Lung microvascular endothelial cell (primary cell): Measurements from ENCODE around the gene SAMD4A. TPM values are rescaled to one million over a fixed set of nuclear protein-coding genes. Genes with fewer than 3 reads are reported as not detected.
A peak's percentile ranks its signal among the peaks of the same experiment; 100 is the strongest.
"Not testable (repeated sequence)": the region's sequence is repeated elsewhere in the genome, so short reads cannot be mapped to it uniquely, and the experiment has no call there.

ENCODE experiments used
- DNase-seq, 2 donors: peaks; one replicate each; pipeline versions ENCODE4 v3.0.0 to v3.0.0-alpha.2; 2010; ENCODE audit warnings: low read depth in 2 of 2
- total RNA-seq: library from RNA; depleted of rRNA; stranded (reverse); fragments of >200 nt; gene quantifications from 2 replicates; pipeline ENCODE4 v1.2.1, GENCODE V29; 2014

The SAMD4A gene
- total RNA-seq, 1 donor from 2014 or later = 43.5 TPM

- no peak for DNase-seq
These were observed 230.6 kb downstream of the SAMD4A start for GRCh38 chr14:54797556-54797955.

- no peak for DNase-seq
These were observed 231.1 kb downstream of the SAMD4A start for GRCh38 chr14:54797986-54798385.

- no peak for DNase-seq
These were observed 231.7 kb downstream of the SAMD4A start for GRCh38 chr14:54798465-54799124.

- DNase-seq = not testable (repeated sequence)
These were observed 234.6 kb downstream of the SAMD4A start for GRCh38 chr14:54801482-54801881.

- peak in 1 of 2 donors; percentile 32 for DNase-seq
These were observed 236.5 kb downstream of the SAMD4A start for GRCh38 chr14:54803396-54803795.

- peak; percentile 39 to 72 for DNase-seq
These were observed 237.1 kb downstream of the SAMD4A start for GRCh38 chr14:54803926-54804537.

GRCh38 chr14:54804538-54805041, 237.7 kb downstream of the SAMD4A start:
- DNase-seq = no peak

- no peak for DNase-seq
These were observed 238.1 kb downstream of the SAMD4A start for GRCh38 chr14:54805070-54805444.

GRCh38 chr14:54805445-54806322, 238.8 kb downstream of the SAMD4A start:
- peak; percentile 78 to 84 for DNase-seq

GRCh38 chr14:54806616-54807015, 239.7 kb downstream of the SAMD4A start:
- DNase-seq = no peak

GRCh38 chr14:54807428-54807827, 240.5 kb downstream of the SAMD4A start:
- no peak for DNase-seq

GRCh38 chr14:54807881-54808280, 241.0 kb downstream of the SAMD4A start:
- DNase-seq = no peak

GRCh38 chr14:54808326-54809161, 241.6 kb downstream of the SAMD4A start:
- DNase-seq = no peak

- no peak for DNase-seq
These were observed 242.8 kb downstream of the SAMD4A start for GRCh38 chr14:54809767-54810166.

GRCh38 chr14:54812617-54813016, 245.7 kb downstream of the SAMD4A start:
- DNase-seq = no peak

GRCh38 chr14:54813081-54813480, 246.2 kb downstream of the SAMD4A start:
- DNase-seq = no peak

GRCh38 chr14:54814076-54814475, 247.1 kb downstream of the SAMD4A start:
- no peak for DNase-seq

GRCh38 chr14:54815016-54815415, 248.1 kb downstream of the SAMD4A start:
- peak; percentile 69 to 84 for DNase-seq

- no peak for DNase-seq
These were observed 248.6 kb downstream of the SAMD4A start for GRCh38 chr14:54815515-54815914.

- no peak for DNase-seq
These were observed 249.5 kb downstream of the SAMD4A start for GRCh38 chr14:54816450-54816849.

GRCh38 chr14:54817506-54817905, 250.6 kb downstream of the SAMD4A start:
- DNase-seq = no peak
